Mesendoderm (in vitro differentiated cells): ENCODE results near the gene ZNF138.
A peak's percentile ranks its signal among the peaks of the same experiment; 100 is the strongest.
"Not testable (repeated sequence)": the region's sequence is repeated elsewhere in the genome, so short reads cannot be mapped to it uniquely, and the experiment has no call there.

Experiments
- DNase-seq: peaks from one replicate; pipeline ENCODE4 v3.0.0; 2013
- H2AK5ac ChIP-seq: 2 replicates; pipeline ENCODE4 v1.6.1; 2013; ENCODE audit warnings: low read length, inconsistent platforms
- H2BK120ac ChIP-seq: 2 replicates; pipeline ENCODE4 v1.6.1; 2013; ENCODE audit warnings: low read depth, mild to moderate bottlenecking, low read length, moderate library complexity, mixed read lengths
- H2BK15ac ChIP-seq: replicated peaks from 2 replicates; pipeline ENCODE4 v1.6.1; 2013; ENCODE audit warnings: low read depth, mild to moderate bottlenecking, moderate library complexity
- H2BK5ac ChIP-seq: 2 replicates; pipeline ENCODE4 v1.6.1; 2013; ENCODE audit warnings: low read length, inconsistent platforms
- H3K18ac ChIP-seq: 2 replicates; pipeline ENCODE4 v1.6.1; 2013; ENCODE audit warnings: mild to moderate bottlenecking, low read length, mixed read lengths
- H3K23ac ChIP-seq: one replicate; pipeline ENCODE4 v1.6.1; 2013; ENCODE audit warnings: low read length
- H3K27ac ChIP-seq: 2 replicates; pipeline ENCODE4 v1.5.1; 2013; ENCODE audit warnings: low read depth, mild to moderate bottlenecking, inconsistent platforms, low read length, moderate library complexity
- H3K27me3 ChIP-seq: 2 replicates; pipeline ENCODE4 v1.6.1; 2013; ENCODE audit warnings: low read length, control low read depth, mild to moderate bottlenecking, inconsistent platforms; ENCODE audit not compliant: insufficient read depth, poor library complexity
- H3K36me3 ChIP-seq: 2 replicates; pipeline ENCODE4 v1.6.1; 2013; ENCODE audit warnings: low read length, inconsistent platforms; ENCODE audit not compliant: control insufficient read depth, insufficient read depth
- H3K4ac ChIP-seq: one replicate; pipeline ENCODE4 v1.6.1; 2013; ENCODE audit warnings: low read depth, mild to moderate bottlenecking, low read length, moderate library complexity
- H3K4me1 ChIP-seq: 2 replicates; pipeline ENCODE4 v1.6.1; 2013; ENCODE audit warnings: low read depth, low read length, inconsistent platforms; ENCODE audit not compliant: control insufficient read depth
- H3K4me2 ChIP-seq: 2 replicates; pipeline ENCODE4 v1.6.1; 2013; ENCODE audit warnings: low read length
- H3K4me3 ChIP-seq: 2 replicates; pipeline ENCODE4 v1.5.1; 2013; ENCODE audit warnings: mild to moderate bottlenecking, low read length
- H3K56ac ChIP-seq: one replicate; pipeline ENCODE4 v1.6.1; 2013; ENCODE audit warnings: low read length
- H3K79me1 ChIP-seq: 2 replicates; pipeline ENCODE4 v1.6.1; 2013; ENCODE audit warnings: low read length, inconsistent platforms
- H3K79me2 ChIP-seq: 2 replicates; pipeline ENCODE4 v1.6.1; 2013; ENCODE audit warnings: mild to moderate bottlenecking, low read length; ENCODE audit not compliant: control insufficient read depth, insufficient read depth
- H3K9ac ChIP-seq: 2 replicates; pipeline ENCODE4 v1.6.1; 2013; ENCODE audit warnings: low read length, inconsistent platforms
- H4K5ac ChIP-seq: one replicate; pipeline ENCODE4 v1.6.1; 2013; ENCODE audit warnings: low read length
- H4K8ac ChIP-seq: one replicate; pipeline ENCODE4 v1.6.1; 2013; ENCODE audit warnings: low read depth, mild to moderate bottlenecking, control low read depth, low read length, moderate library complexity
- WGBS: extraction: QIAGEN DNeasy Blood & Tissue Kit; methylation state at CpG from one replicate; pipeline ENCODE4 v1.1.7; 2013; ENCODE audit warnings: low lambda C conversion rate, missing lambda C conversion rate; ENCODE audit not compliant: insufficient coverage; ENCODE audit errors: extremely low coverage; 5-methylcytosine and 5-hydroxymethylcytosine counted together

Gene ZNF138

DNA sequence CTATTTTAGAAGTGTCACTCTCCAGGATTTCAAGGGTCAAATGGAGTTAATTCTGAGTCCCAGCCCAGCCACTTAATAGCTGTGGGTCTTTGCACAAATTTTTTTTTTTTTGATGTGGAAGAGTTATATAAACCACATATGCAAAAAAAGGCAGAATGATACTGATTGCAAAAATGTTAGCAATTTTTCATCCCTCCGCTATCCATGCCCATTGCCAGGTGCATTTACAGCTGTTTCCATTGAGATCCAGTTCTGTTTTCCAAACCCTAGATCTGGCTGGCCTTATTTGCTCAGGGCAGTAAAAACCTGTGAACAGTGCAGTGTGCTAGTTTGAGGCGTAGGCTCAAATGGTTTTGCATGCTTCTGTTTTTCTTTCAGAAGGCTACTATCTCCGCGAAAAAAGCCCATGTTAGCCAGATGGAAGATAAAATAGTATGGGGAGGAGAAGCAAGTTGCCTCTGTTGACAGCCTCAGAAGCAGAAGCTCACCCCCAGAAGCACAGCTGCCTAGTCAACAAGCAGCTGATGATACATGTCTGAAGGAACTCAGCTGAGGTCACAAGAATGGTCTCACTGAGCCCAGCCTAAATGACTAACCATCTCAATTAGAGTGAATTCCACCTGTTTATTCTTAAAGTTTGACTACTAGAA is 997 bp upstream of the ZNF138 start:
- Histone ChIP-seq H3K56ac (no peak overlapping the region), H2BK5ac (no peak overlapping the region), H4K8ac (peak overlapping the region; percentile 70), H3K79me1 (peaks cover 2% of the 10 kb centered on the region), H3K4me1 (no peaks in the 10 kb centered on the region), H3K18ac (no peak overlapping the region), H3K36me3 (no peaks in the 10 kb centered on the region), H2AK5ac (no peak overlapping the region), H3K79me2 (peaks cover 17% of the 10 kb centered on the region), H3K4me2 (no peak overlapping the region), H3K23ac (no peak overlapping the region), H2BK120ac (no peak overlapping the region), H3K4me3 (no peak overlapping the region), H3K4ac (no peak overlapping the region), H2BK15ac (peak overlapping the region; percentile 60), H3K9ac (no peak overlapping the region), H3K27ac (no peak overlapping the region), H4K5ac (no peak overlapping the region), H3K27me3 (no peaks in the 10 kb centered on the region)
- DNase-seq, result peak; percentile 10
- no CpG with 5 or more reads among the region's 4 CpGs for WGBS

DNA sequence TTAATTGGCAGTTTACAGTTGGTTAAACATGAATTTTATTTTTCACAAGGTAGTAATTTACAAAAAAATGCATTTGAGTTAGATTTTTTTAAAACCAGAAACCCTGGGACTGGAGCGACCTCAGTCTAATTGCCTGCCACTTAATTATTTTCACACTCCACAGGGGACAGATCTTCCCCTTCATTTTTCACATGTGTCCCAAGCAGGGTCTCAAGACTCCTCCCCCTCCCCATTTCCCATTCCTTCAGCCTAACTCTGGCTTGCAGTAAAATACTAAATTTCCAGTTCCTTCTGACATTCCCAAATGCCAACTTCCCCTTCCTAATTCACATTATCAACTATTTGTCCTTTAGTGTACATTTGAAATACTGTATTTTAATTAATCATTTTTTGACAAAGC is 948 bp downstream of the ZNF138 start:
- Histone ChIP-seq H2BK120ac (no peak overlapping the region), H4K5ac (no peak overlapping the region), H3K79me1 (peaks cover 2% of the 10 kb centered on the region), H3K27me3 (no peaks in the 10 kb centered on the region), H3K9ac (no peak overlapping the region), H3K4me3 (no peak overlapping the region), H2BK5ac (no peak overlapping the region), H2BK15ac (no peak overlapping the region), H3K79me2 (peaks cover 17% of the 10 kb centered on the region), H3K23ac (no peak overlapping the region), H3K56ac (no peak overlapping the region), H2AK5ac (no peak overlapping the region), H3K18ac (no peak overlapping the region), H3K4me1 (no peaks in the 10 kb centered on the region), H3K36me3 (no peaks in the 10 kb centered on the region), H3K4ac (no peak overlapping the region), H3K4me2 (no peak overlapping the region), H4K8ac (no peak overlapping the region), H3K27ac (no peak overlapping the region)
- peak; percentile 64 for DNase-seq
- WGBS, result no CpG with 5 or more reads among the region's 1 CpG

DNA sequence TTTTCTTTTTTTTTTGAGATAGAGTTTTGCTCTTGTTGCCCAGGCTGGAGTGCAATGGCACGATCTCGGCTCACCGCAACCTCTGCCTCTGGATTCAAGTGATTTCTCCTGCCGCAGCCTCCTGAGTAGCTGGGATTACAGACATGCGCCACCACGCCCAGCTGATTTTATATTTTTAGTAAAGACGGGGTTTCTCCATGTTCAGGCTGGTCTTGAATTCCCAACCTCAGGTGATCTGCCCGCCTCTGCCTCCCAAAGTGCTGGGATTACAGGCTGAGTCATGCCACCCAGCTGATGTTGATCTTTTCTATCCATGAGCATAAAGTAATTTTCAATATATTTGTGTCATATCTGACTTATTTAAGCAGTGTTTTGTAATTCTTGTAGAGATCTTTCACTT is 4.9 kb downstream of the ZNF138 start:
- not testable (repeated sequence) for H3K18ac ChIP-seq, H3K23ac ChIP-seq, H3K79me1 ChIP-seq, H3K56ac ChIP-seq, H3K4ac ChIP-seq, H4K5ac ChIP-seq, H2AK5ac ChIP-seq, H2BK120ac ChIP-seq, H3K27me3 ChIP-seq, H4K8ac ChIP-seq, DNase-seq, H2BK15ac ChIP-seq, H3K36me3 ChIP-seq, H3K27ac ChIP-seq, H3K4me1 ChIP-seq, H2BK5ac ChIP-seq, H3K4me2 ChIP-seq, H3K4me3 ChIP-seq, H3K9ac ChIP-seq
- peaks cover 17% of the 10 kb centered on the region for H3K79me2 ChIP-seq
- WGBS, result no CpG with 5 or more reads among the region's 8 CpGs

DNA sequence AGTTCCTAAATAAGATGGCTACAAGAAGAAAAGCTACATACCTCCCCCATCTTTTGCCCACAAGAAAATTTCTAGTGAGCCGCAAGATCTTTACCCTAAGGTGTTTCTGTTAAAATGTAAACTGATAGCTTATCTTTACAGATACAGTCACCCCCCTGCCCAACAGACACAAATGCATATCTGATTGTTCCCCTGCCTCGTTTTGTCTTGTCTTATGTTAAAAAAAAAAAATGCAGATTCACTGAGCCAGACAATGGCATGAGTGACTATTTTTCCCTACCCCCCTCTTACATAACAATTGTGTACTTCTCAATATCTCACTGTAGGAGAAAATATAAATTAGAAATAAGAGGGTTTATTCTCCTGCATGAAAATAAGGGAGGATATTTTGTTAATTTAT is 8.5 kb downstream of the ZNF138 start:
- no peak overlapping the region for H3K4ac ChIP-seq
- H4K5ac ChIP-seq, result no peak overlapping the region
- no CpG with 5 or more reads among the region's 2 CpGs for WGBS
- no peaks in the 10 kb centered on the region for H3K79me2 ChIP-seq
- H3K4me3 ChIP-seq, result no peak overlapping the region
- no peak overlapping the region for H3K18ac ChIP-seq
- H3K56ac ChIP-seq, result no peak overlapping the region
- no peak overlapping the region for H4K8ac ChIP-seq
- H2BK5ac ChIP-seq, result no peak overlapping the region
- DNase-seq, result peak; percentile 68
- no peak overlapping the region for H2BK120ac ChIP-seq
- H3K4me2 ChIP-seq, result no peak overlapping the region
- H3K27me3 ChIP-seq, result no peaks in the 10 kb centered on the region
- H2BK15ac ChIP-seq, result no peak overlapping the region
- H3K27ac ChIP-seq, result no peak overlapping the region
- H3K36me3 ChIP-seq, result no peaks in the 10 kb centered on the region
- H3K4me1 ChIP-seq, result no peaks in the 10 kb centered on the region
- H3K23ac ChIP-seq, result no peak overlapping the region
- H3K9ac ChIP-seq, result no peak overlapping the region
- peaks cover 3% of the 10 kb centered on the region for H3K79me1 ChIP-seq
- H2AK5ac ChIP-seq, result no peak overlapping the region

DNA sequence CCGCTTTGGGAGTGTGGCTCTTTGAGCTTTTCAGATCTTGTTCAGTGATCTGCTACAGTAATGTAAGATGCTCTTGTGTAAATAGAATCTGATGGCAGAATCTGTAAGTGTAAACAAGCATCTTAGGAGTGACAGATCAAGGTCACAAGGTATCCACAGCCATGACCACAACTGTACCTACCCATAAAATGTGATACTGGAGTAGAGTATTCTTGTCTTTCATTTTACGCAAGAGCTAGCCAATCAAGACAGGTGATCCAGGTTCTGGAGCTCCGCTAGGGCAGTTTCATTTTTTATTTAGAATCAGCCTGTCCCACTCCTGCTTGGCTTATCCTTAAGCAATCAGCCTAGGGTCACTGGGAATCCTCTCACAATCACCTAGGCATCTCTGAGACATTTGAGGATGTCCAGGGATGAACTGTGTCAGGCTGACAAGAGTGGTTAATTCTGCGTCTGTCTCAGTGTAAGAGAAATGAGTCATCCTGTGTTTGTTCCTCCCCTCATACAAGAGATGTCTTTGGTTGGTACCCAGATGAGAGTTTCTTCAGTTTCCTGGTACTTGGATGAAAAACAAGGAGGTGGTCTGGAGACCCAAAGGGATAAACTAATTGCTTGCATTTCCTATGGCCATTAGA is 13.6 kb downstream of the ZNF138 start:
- Histone ChIP-seq H3K4ac (no peak overlapping the region), H3K4me3 (no peak overlapping the region)
- no CpG with 5 or more reads among the region's 4 CpGs for WGBS

DNA sequence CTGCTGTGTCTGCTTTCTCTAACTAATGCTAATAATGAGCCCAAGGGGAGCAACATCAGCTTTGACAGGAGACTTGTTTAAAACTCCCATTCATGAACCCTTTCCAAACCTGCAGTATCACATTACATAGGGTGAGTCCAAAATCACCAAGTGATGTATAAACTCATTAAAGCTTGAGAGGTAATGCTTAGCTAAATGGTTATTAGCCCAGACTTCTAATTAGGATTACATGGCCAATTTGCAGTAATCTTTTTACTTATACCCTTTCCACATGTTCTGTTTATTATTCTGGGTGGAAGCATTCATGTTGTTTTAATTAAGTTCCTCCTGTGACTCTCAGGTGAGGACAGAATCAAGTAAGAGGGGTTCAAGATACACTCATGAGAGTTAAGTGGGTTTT is 17.5 kb downstream of the ZNF138 start:
- H2BK5ac ChIP-seq, result no peak overlapping the region
- no peak overlapping the region for H4K5ac ChIP-seq
- H3K36me3 ChIP-seq, result no peaks in the 10 kb centered on the region
- no peak overlapping the region for H3K27ac ChIP-seq
- no peak for DNase-seq
- H3K4me2 ChIP-seq, result no peak overlapping the region
- no peak overlapping the region for H3K56ac ChIP-seq
- H2AK5ac ChIP-seq, result no peak overlapping the region
- no peak overlapping the region for H4K8ac ChIP-seq
- H3K79me1 ChIP-seq, result no peaks in the 10 kb centered on the region
- H3K4ac ChIP-seq, result no peak overlapping the region
- H3K23ac ChIP-seq, result no peak overlapping the region
- H3K18ac ChIP-seq, result no peak overlapping the region
- H3K4me1 ChIP-seq, result no peaks in the 10 kb centered on the region
- H2BK15ac ChIP-seq, result no peak overlapping the region
- H3K9ac ChIP-seq, result no peak overlapping the region
- H3K79me2 ChIP-seq, result no peaks in the 10 kb centered on the region
- H3K4me3 ChIP-seq, result no peak overlapping the region
- no peak overlapping the region for H2BK120ac ChIP-seq
- H3K27me3 ChIP-seq, result no peaks in the 10 kb centered on the region

More for the DNA sequence above, 13.6 kb downstream of the ZNF138 start:
- Histone ChIP-seq H3K36me3 (no peaks in the 10 kb centered on the region), H4K8ac (no peak overlapping the region), H3K4me1 (no peaks in the 10 kb centered on the region), H2AK5ac (no peak overlapping the region), H3K79me1 (peaks cover 3% of the 10 kb centered on the region), H3K4me2 (no peak overlapping the region), H2BK5ac (no peak overlapping the region), H2BK120ac (no peak overlapping the region), H3K27ac (no peak overlapping the region), H4K5ac (no peak overlapping the region), H2BK15ac (no peak overlapping the region), H3K23ac (no peak overlapping the region), H3K79me2 (no peaks in the 10 kb centered on the region), H3K27me3 (no peaks in the 10 kb centered on the region), H3K18ac (no peak overlapping the region), H3K9ac (no peak overlapping the region), H3K56ac (no peak overlapping the region)
- DNase-seq, result no peak
